Ovary (tissue), 3 donors: ENCODE data around the gene IFNG-AS1.

Experiments used
- POLR2A ChIP-seq: fragments of 450-650 bp; IDR thresholded peaks from one replicate; pipeline ENCODE4 v1.6.1; 2017; ENCODE audit warnings: antibody characterized with exemption, mild to moderate bottlenecking, moderate library complexity
- TF ChIP-seq, protein P1 (sequence below), 3 donors: fragments of 450-650 bp in 2 of 3; fragments of 200-600 bp in 1 of 3; IDR thresholded peaks; one replicate each; pipeline versions ENCODE4 v1.5.1 to v1.8.0; 2016 to 2022; ENCODE audit warnings: antibody characterized with exemption in 3 of 3, mild to moderate bottlenecking in 1 of 3
- donor health status: DM: no; HTN: no; CAD: no.

DNA sequence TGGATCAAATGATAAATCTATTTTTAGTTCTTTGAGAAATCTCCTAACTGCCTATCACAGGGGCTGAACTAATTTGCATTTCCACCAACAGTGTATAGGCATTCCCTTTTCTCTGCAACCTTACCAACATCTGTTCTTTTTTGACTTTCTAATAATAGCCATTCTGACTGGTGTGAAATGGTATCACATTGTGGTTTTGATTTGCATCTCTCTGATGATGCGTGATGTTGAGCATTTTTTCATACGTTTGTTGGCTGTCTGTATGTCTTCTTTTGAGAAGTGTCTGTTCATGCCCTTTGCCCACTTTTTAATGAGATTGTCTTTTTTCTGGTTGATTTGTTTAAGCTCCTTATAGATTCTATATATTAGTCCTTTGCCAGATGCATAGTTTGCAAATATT, 67.1 kb downstream of the IFNG-AS1 start:
- TF ChIP-seq, protein P1, sequence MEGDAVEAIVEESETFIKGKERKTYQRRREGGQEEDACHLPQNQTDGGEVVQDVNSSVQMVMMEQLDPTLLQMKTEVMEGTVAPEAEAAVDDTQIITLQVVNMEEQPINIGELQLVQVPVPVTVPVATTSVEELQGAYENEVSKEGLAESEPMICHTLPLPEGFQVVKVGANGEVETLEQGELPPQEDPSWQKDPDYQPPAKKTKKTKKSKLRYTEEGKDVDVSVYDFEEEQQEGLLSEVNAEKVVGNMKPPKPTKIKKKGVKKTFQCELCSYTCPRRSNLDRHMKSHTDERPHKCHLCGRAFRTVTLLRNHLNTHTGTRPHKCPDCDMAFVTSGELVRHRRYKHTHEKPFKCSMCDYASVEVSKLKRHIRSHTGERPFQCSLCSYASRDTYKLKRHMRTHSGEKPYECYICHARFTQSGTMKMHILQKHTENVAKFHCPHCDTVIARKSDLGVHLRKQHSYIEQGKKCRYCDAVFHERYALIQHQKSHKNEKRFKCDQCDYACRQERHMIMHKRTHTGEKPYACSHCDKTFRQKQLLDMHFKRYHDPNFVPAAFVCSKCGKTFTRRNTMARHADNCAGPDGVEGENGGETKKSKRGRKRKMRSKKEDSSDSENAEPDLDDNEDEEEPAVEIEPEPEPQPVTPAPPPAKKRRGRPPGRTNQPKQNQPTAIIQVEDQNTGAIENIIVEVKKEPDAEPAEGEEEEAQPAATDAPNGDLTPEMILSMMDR (IDR thresholded peaks at IDR 0.05): no peak
- no peak for TF ChIP-seq POLR2A
